HG03097 (cell line): ENCODE results near the gene CYP2C8.
"Not testable (repeated sequence)": the region's sequence is repeated elsewhere in the genome, so short reads cannot be mapped to it uniquely, and the experiment has no call there.

ENCODE experiments used
- ATAC-seq: cut with Tn5 transposase; IDR thresholded peaks from one replicate; pipeline ENCODE4 v1.9.1; 2021; ENCODE audit not compliant: unreplicated experiment, low FRiP score

CYP2C8 gene

GRCh38 chr10:95069286-95069685 lies at the start of gene CYP2C8:
CYP2C8 (minus strand) TSS chr10:95069497; CDS start chr10:95069402, 95 bp downstream.
- no peak for ATAC-seq

DNA sequence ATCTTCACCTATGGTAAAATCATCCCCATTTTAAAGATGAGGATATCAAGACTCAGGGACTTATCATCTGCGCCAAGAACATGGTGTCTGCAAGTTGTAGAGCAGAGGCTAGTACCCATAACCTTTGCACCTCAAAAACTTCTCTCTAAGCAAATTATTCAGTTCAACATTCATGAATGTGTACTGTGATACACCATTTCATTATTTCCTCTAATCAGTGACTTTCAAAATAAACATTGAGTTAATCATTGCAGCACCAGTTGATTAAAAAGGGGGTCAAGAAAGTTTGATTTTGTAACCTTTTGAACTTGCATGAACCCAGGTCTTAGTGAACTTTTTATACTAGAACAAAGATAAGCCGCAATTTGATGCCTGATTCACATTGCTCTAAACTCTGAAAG lies 47.6 kb upstream of the CYP2C8 start:
- ATAC-seq: no peak

- not testable (repeated sequence) for ATAC-seq
Observed at GRCh38 chr10:95110823-95111222, 41.5 kb upstream of the CYP2C8 start.

- ATAC-seq: no peak
Observed at GRCh38 chr10:95097805-95098204, 28.5 kb upstream of the CYP2C8 start.

GRCh38 chr10:95096143-95096542 lies 26.8 kb upstream of the CYP2C8 start:
- no peak for ATAC-seq

GRCh38 chr10:95079626-95080025 lies 10.3 kb upstream of the CYP2C8 start:
- not testable (repeated sequence) for ATAC-seq

GRCh38 chr10:95077556-95077955 lies 8.3 kb upstream of the CYP2C8 start:
- ATAC-seq: no peak

GRCh38 chr10:95071107-95071660 lies 1.9 kb upstream of the CYP2C8 start:
- no peak for ATAC-seq

GRCh38 chr10:95064125-95064524 lies 5.2 kb downstream of the CYP2C8 start:
- not testable (repeated sequence) for ATAC-seq

DNA sequence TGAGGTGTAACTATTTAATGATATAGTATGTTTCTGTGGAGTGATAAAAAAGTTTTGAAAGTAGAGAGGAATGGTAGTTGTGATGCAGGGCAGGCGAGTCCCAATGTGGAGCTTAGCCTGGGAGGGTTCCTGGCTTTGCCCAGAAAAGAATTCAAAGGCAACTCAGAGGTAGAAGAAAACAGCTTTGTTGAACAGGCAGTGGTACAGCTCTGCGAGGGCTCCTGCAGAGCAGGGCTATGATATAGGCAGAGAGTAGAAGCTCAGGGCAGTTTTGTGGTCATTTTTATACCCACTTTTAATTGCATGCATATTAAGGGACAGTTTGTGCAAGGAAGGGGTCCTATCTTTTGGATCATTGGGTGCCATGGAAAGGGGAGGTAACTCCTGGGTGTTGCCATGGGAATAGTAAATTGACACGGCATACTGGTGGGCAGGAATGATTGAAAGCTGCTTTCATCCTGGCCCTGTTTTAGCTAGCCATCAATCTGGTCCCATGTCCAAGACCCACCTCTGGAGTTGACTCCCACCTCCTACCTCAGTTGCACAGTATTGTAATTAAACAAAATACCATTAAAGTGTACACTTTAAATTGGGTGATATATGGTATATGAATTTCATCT lies 12.4 kb downstream of the CYP2C8 start:
- ATAC-seq: no peak

GRCh38 chr10:95049919-95050318 lies 19.4 kb downstream of the CYP2C8 start:
- no peak for ATAC-seq

DNA sequence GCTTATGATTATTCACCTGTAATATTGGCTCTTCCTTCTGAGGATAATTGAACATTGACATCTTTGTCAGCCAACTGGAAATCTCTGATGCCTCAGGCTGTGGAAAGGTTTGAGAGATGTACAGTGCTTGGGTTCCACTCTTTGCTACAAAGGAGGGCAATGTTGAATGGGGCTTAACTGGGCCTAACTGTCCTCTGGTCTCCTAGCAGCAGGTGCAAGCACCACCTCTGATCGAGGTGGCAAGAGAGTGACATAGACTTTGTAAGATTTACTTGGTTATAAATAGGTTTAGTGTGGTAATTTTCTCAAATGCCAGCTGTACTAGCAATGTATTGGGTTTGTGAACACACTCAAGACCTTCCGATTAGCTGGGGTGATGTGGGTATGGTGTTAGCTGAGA lies 21.1 kb downstream of the CYP2C8 start:
- ATAC-seq: no peak

GRCh38 chr10:95039281-95039680 lies 30.0 kb downstream of the CYP2C8 start:
- ATAC-seq: no peak

DNA sequence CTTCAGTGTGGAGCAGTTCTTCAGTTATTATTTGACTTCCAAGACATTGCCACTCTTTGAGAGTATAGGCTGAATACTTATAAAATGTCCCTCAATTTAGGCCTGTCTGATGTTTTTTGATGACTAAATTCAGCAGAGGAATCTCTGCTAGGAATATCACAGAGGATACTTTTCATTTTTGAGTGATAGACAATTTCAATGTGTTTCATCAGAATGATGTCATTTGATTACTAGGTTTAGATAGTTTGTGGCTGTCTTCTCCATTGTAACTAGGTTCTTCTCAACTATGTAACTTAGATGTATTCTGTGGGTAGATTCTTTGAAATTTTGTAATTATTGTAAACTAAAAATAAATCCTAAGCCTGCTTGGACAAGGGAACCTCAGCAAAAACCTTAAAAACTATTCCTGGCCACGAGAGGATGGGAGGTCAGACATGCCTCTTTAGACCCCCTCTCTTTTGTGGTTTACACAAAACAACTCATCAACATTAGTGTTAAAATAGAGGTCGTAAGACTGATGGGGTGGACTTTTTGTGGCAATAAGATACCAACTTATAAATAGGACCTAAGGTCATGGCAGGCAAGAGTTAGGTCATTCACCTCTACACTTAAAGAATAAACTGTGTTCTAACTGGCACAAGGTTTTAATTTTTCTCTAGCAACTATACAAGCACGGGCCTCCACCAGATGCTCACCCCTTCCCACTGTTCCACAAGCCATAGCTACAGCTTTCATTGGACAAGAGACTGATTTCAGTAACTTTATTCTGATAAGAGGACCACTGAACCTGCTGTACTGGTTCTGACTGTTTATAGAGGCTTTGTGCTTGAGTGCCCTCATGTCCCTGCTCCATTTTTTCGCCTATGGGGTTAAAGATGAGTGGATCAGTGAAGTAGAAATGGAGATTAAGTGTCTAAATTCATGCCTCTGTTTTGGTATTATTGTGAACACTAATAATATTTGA lies 33.7 kb downstream of the CYP2C8 start:
- no peak for ATAC-seq

GRCh38 chr10:95034401-95034800 lies 34.9 kb downstream of the CYP2C8 start:
- no peak for ATAC-seq

- ATAC-seq: no peak
Observed at GRCh38 chr10:95031656-95032055, 37.6 kb downstream of the CYP2C8 start.

- no peak for ATAC-seq
Observed at GRCh38 chr10:95026461-95026860, 42.8 kb downstream of the CYP2C8 start.

DNA sequence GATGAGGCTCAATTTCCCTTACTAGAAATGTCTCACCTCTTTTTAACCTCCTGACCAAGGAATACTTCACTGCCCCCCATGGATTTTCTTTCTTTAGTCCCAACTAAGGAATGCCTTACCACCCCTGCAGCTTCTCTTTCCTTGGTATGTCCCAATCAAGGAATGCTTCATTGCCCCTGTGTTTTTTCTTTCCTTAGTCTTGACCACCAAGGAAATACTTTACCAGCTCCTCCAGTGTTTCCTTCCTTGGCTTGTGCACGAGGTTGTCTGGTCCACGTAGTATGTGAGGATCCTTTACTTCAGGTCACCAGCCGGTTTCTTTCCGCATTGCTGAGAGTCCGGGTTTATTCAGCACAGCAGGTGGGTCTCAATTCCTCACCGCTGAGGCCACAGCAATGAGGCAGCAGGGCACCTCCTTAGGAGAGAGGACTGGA lies 71.5 kb downstream of the CYP2C8 start:
- no peak for ATAC-seq

DNA sequence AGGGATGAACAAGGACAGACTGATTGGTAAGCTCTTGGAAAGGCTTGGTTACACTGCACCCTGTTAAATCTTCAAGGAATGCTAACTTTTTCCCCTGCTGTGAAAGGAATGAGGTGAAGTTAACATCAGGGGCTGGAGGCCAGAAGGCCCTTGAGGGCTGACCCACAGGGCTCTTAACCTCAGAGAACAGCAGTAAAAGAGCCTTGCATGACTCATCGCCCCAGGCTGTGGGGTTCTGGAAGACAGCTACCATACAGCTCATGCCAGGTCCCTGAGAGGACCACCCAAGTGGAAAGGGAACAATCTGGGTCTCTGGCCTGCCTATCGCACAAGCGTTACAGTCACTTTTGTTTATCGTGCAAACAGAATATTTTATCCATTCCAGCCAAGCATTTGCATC lies 76.5 kb downstream of the CYP2C8 start:
- ATAC-seq: no peak

DNA sequence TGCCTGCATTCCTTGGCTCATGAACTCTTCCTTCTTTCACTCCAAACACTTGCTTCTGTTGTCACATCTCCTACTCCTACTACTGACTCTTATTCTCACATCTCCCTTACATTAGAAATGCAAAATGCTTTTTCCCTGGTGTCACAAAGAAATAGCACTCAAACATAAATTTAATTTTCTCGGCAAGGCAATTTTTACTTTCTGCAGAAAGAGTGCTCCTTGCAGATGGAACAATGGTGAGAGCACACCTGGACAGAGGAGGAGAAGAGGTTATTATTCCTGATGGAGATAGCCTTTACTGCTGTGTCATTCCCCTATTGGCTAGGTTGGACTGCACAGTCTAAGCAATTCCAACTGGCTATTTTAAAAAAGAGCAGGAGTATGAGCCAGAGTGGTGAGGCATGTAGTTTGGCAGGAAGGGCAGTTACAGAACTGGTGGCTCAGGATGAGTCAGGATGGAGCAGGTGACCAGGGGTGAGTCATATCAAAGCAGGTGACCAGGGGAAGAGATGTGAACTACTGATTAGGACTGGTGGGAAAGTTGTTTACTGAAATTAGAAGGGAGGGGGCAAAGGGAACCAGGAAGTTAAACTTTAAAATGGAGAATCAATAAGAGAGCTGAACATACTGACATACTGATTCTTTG lies 77.9 kb downstream of the CYP2C8 start:
- ATAC-seq: no peak

DNA sequence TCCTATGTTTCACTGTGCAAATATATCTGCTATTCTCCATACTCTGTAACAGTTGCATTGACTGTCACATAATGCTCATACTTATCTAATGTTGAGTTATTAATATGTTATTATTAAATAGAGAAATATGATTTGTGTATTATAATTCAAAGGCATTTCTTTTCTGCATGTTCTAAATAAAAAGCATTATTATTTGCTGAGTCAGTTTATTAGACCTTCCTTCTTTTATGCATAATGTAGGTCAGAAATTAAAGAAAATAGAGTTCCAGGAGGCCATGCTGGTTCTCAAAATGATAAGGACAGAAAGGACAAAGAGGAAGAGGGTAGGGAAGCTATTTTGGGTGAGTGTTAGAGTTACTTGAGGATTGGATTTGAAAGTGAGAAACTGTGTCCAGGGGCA lies 80.1 kb downstream of the CYP2C8 start:
- no peak for ATAC-seq
